Brain microvascular endothelial cell (primary cell): Measurements from ENCODE around the gene TECPR2.

Experiments
- DNase-seq: peaks from one replicate; pipeline ENCODE4 v3.0.0-alpha.2; 2020
- H3K27ac ChIP-seq: fragments of 250-450 bp; sonication (Bioruptor Pico); 2 replicates; pipeline ENCODE4 v1.5.1; 2020; ENCODE audit warnings: mild to moderate bottlenecking, moderate library complexity
- H3K27me3 ChIP-seq: fragments of 250-450 bp; sonication (Bioruptor Pico); replicated peaks from 2 replicates; pipeline ENCODE4 v1.5.1; 2020; ENCODE audit warnings: mild to moderate bottlenecking
- H3K36me3 ChIP-seq: fragments of 250-450 bp; sonication (Bioruptor Pico); replicated peaks from 2 replicates; pipeline ENCODE4 v1.5.1; 2020; ENCODE audit warnings: mild to moderate bottlenecking
- H3K4me3 ChIP-seq: 2 replicates; pipeline ENCODE4 v1.5.1; 2011; ENCODE audit warnings: low read depth, mild to moderate bottlenecking, control low read depth, low read length, moderate library complexity
- in situ Hi-C: cut with HindIII; loops from 2 replicates; pipeline ENCODE4 v1.10.0; 2017; ENCODE audit warnings: low sequenced_read_pairs, low pct_ligation_motif_present
- TF ChIP-seq, protein P1 (sequence below): IDR thresholded peaks from 2 replicates; pipeline ENCODE4 v1.5.1; 2011; ENCODE audit warnings: low read depth, mild to moderate bottlenecking, moderate library complexity, low read length, control low read depth, inconsistent platforms; ENCODE audit errors: missing control alignments

Gene TECPR2

DNA sequence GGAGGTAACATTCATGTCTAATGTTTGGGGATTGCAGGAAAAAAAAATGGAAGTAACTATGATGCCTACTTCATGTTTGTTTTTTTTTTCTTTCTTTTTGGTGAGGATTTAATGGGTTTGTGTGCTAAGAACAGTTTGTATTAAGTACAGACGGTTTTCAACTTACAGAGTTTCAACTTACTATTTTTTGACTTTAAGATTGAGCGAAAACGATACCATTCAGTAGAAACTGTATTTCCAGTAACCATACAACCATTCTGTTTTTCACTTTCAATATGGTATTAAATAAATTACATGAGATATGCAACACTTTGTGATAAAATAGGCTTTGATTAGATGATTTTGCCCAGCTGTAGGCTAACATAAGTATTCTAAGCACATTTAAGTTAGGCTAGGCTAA, 10.4 kb downstream of the TECPR2 start:
- TF ChIP-seq, protein P1, sequence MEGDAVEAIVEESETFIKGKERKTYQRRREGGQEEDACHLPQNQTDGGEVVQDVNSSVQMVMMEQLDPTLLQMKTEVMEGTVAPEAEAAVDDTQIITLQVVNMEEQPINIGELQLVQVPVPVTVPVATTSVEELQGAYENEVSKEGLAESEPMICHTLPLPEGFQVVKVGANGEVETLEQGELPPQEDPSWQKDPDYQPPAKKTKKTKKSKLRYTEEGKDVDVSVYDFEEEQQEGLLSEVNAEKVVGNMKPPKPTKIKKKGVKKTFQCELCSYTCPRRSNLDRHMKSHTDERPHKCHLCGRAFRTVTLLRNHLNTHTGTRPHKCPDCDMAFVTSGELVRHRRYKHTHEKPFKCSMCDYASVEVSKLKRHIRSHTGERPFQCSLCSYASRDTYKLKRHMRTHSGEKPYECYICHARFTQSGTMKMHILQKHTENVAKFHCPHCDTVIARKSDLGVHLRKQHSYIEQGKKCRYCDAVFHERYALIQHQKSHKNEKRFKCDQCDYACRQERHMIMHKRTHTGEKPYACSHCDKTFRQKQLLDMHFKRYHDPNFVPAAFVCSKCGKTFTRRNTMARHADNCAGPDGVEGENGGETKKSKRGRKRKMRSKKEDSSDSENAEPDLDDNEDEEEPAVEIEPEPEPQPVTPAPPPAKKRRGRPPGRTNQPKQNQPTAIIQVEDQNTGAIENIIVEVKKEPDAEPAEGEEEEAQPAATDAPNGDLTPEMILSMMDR = no peak
- peaks cover 2% of the 10 kb centered on the region for H3K36me3 ChIP-seq
- H3K27ac ChIP-seq = no peak overlapping the region
- in situ Hi-C loops = no loop called here
- no peaks in the 10 kb centered on the region for H3K27me3 ChIP-seq
- no peak for DNase-seq
- H3K4me3 ChIP-seq = no peak overlapping the region

DNA sequence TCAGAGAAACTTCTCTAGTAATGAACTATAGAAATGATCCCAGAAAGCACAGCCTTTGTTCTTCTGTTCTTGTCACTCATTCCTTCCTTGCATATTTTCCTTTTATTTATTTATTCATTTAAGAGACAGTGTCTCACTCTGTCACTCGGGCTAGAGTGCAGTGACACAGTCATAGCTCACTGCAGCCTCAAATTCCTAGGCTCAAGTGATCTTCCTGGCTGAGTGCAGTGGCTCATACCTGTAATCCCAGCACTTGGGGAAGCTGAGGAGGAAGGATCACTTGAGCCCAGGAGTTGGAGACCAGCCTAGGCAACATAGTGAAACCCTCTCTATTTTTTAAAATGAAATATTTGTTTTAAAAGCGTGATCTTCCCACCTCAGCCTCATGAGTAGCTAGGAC, 11.5 kb downstream of the TECPR2 start:
- Histone ChIP-seq H3K27me3 (no peaks in the 10 kb centered on the region), H3K27ac (no peak overlapping the region), H3K36me3 (peaks cover 2% of the 10 kb centered on the region), H3K4me3 (no peak overlapping the region)
- in situ Hi-C loops = no loop called here
- TF ChIP-seq, protein P1 = no peak
- DNase-seq = no peak

DNA sequence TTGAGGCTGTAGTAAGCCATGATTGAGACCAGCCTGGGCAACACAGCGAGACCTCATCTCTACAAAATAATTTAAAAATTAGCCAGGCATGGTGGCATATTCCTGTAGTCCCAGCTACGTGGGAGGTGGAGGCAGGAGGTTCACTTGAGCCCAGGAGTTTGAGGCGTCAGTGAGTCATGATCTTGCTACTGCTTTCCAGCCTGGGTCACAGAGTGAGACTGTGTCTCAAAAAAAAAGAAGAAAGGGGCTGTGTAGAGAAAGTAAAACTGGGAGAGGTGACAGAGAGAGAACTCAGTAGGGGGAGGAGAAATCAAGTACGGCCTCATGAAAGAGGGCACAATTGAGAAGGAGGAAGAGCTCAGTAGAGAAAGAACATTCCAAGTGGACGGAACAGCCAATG, 12.4 kb downstream of the TECPR2 start:
- no peaks in the 10 kb centered on the region for H3K27me3 ChIP-seq
- peaks cover 2% of the 10 kb centered on the region for H3K36me3 ChIP-seq
- H3K4me3 ChIP-seq = no peak overlapping the region
- no peak overlapping the region for H3K27ac ChIP-seq
- TF ChIP-seq, protein P1 = no peak
- no peak for DNase-seq
- in situ Hi-C loops = no loop called here

DNA sequence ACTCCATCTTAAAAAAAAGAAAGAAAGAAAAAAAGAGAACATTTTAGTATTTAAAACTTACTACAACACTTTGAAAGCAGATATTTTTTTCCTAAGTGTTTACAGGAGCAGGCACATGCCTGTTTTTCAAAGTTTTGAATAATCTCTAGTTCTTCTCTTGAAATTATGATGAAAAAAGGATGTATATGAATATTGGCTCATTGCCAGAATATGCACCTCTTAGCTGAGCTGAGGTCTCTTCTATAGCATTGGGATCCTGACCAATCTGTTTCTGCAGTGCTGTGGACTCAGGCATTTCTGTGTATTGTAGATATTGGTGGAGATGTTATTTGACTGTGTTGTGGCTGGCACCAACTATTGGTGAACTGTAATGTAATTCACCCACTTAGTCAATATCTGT, 15.0 kb downstream of the TECPR2 start:
- in situ Hi-C loops = no loop called here
- H3K36me3 ChIP-seq = peaks cover 5% of the 10 kb centered on the region
- TF ChIP-seq, protein P1 = no peak
- no peak overlapping the region for H3K4me3 ChIP-seq
- H3K27me3 ChIP-seq = no peaks in the 10 kb centered on the region
- H3K27ac ChIP-seq = no peak overlapping the region
- no peak for DNase-seq

DNA sequence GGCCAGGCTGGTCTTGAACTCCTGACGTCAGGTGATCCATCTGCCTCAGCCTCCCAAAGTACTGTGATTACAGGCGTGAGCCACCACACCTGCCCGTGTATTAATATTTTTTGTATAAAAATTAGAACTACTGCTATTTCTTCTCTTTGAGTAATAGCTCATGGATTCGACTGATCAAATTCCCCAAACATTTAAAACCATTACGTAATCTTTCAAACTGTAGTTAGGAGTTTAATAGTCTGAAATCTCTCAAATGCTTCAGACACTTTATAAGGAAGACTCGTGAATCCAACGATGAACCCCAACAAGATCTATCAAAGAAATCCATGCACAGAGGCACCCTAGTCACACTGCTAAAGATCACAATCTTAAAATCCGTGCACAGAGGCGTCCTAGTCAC, 16.1 kb downstream of the TECPR2 start:
- no peak for DNase-seq
- in situ Hi-C loops = no loop called here
- Histone ChIP-seq H3K27ac (no peak overlapping the region), H3K27me3 (no peaks in the 10 kb centered on the region), H3K36me3 (peaks cover 7% of the 10 kb centered on the region), H3K4me3 (no peak overlapping the region)
- TF ChIP-seq, protein P1 = no peak

DNA sequence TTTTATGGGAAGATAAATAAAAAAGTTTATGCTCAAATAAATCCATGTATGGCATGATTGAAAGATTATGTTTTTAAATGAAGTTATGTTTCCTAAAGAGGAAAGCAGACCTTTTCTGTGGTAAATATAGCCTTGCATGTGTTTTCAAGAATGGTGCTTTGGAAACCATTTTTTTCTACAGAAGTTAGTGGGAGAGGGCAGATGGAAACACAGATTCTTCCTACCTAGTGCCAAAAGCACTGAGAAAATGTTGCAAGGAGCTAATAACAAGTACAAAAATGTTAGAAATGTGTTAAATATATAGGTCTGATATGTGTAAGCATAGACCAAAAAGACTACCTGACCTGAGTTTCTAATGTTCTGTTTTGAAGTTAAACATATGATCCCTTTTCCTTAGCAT, 24.3 kb downstream of the TECPR2 start:
- no peaks in the 10 kb centered on the region for H3K27me3 ChIP-seq
- TF ChIP-seq, protein P1 = no peak
- DNase-seq = no peak
- in situ Hi-C loops = no loop called here
- H3K36me3 ChIP-seq = peaks cover 2% of the 10 kb centered on the region
- no peak overlapping the region for H3K4me3 ChIP-seq
- no peak overlapping the region for H3K27ac ChIP-seq
